Measurements from ENCODE around the gene EN2. TPM values are rescaled to one million over a fixed set of nuclear protein-coding genes. Genes with fewer than 3 reads are reported as not detected.

EN2 gene
- total and polyA plus RNA-seq, 2 experiments from 2014 or later = 0.24 TPM; not detected in 1

DNA sequence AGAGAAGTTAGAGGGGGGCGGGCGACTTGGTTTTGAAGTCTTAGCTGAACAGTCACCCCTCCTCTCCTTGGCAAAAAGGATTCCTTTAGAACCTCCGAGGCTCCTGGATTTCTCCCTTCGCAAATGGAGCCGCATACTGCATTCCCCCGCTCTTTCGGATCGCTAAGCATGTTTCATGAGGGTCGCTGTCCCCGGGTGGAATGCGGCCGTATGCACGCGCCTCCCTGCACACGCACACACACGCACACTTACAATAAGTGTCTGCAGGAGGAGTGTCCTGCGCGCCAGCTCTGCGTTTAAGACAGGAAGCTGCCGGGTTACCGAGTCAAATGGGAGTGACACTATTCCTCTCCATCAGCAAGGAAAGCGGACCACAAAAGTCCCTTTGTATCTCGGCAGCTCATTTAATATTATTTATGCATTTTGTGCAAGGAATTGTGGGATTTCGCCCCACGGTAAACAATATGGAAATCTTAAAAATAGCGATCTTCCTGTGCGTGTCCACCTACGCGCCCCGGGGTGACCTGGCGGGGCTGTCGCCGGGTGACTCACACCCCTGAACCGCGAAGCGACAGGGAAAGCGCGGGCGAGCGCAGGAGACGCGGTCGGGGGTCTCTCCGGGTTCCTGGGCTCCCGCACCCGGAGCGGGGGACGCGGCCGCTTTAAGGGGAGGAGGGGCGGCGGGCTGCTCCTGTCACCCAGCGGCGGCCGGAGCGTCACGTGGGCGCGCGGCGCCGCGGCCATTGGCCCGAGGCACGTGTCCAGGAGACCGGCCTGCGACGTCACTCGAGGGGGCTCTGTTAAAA is 988 bp upstream of the EN2 start:
- Histone ChIP-seq H4K20me1 (ENCODE audit: insufficient read depth, poor library complexity, severe bottlenecking) (no peaks in the 10 kb centered on the region), H3K4me3 (peak overlapping the region; percentile 75), H3K9me2 (replicated peaks; ENCODE audit: insufficient read depth) (no peaks in the 10 kb centered on the region), H3K9me3 (ENCODE audit: low read depth) (no peaks in the 10 kb centered on the region), H3K79me2 (no peaks in the 10 kb centered on the region), H3K27me3 (peaks cover 96% of the 10 kb centered on the region), H3K36me3 (replicated peaks; ENCODE audit: insufficient read depth, low read depth) (no peaks in the 10 kb centered on the region), H3K4me1 (ENCODE audit: insufficient read depth) (peaks cover 18% of the 10 kb centered on the region), H3K27ac (no peak overlapping the region), H2AFZ (peak overlapping the region; percentile 90), H3K4me2 (peak overlapping the region; percentile 97)
- peak; percentile 82 for DNase-seq (ENCODE audit: low spot score)
- WGBS (ENCODE audit: low lambda C conversion rate, missing lambda C conversion rate) = 2% methylated on average over 54 of the region's 69 CpGs
- TF ChIP-seq EZH2 (IDR thresholded peaks at IDR 0.05; ENCODE audit: borderline replicate concordance) = peak; percentile 97
- peak; percentile 95 for TF ChIP-seq EZH2phosphoT487 (IDR thresholded peaks at IDR 0.05; ENCODE audit: low read depth, severe bottlenecking, unreplicated experiment)
- TF ChIP-seq, protein P1, sequence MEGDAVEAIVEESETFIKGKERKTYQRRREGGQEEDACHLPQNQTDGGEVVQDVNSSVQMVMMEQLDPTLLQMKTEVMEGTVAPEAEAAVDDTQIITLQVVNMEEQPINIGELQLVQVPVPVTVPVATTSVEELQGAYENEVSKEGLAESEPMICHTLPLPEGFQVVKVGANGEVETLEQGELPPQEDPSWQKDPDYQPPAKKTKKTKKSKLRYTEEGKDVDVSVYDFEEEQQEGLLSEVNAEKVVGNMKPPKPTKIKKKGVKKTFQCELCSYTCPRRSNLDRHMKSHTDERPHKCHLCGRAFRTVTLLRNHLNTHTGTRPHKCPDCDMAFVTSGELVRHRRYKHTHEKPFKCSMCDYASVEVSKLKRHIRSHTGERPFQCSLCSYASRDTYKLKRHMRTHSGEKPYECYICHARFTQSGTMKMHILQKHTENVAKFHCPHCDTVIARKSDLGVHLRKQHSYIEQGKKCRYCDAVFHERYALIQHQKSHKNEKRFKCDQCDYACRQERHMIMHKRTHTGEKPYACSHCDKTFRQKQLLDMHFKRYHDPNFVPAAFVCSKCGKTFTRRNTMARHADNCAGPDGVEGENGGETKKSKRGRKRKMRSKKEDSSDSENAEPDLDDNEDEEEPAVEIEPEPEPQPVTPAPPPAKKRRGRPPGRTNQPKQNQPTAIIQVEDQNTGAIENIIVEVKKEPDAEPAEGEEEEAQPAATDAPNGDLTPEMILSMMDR (IDR thresholded peaks at IDR 0.05; ENCODE audit: poor library complexity) = no peak

DNA sequence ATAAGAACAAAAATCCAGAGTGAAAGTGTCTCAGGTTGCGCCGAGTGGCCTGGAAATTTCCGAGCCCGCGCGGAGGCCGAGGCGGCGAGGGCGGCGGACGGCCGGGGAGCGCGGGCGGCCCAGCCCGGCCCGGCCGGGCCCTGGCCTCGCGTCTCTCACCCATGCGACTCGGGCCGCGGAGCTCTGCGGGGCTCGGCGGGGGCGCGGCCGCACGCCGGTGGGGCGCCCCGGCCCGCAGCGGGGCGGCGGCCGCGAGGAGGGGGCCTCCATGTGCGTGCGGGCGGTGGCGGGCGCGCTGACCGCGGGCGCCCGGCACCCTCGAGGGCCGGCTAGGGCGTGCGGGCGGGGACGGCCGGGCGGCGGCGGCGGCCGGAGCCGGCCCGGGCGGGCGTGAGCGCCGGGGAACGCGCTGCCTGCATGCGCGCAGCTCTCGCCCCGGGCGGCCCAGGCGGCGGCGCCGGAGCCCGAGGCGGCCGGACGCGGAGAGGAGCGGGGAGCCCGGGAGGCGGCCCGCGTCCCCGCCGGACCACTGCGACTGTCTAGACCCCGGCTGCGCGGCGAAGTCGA is 302 bp upstream of the EN2 start:
- no peak for DNase-seq (ENCODE audit: low spot score)
- peak overlapping the region; percentile 97 for H3K4me2 ChIP-seq
- peaks cover 96% of the 10 kb centered on the region for H3K27me3 ChIP-seq
- TF ChIP-seq EZH2phosphoT487 (IDR thresholded peaks at IDR 0.05; ENCODE audit: low read depth, severe bottlenecking, unreplicated experiment) = no peak
- TF ChIP-seq, protein P1 (IDR thresholded peaks at IDR 0.05; ENCODE audit: poor library complexity) = no peak
- no peak for TF ChIP-seq EZH2 (IDR thresholded peaks at IDR 0.05; ENCODE audit: borderline replicate concordance)
- peak overlapping the region; percentile 90 for H2AFZ ChIP-seq
- H3K9me2 ChIP-seq (replicated peaks; ENCODE audit: insufficient read depth) = no peaks in the 10 kb centered on the region
- no peaks in the 10 kb centered on the region for H3K9me3 ChIP-seq (ENCODE audit: low read depth)
- H3K4me3 ChIP-seq = peak overlapping the region; percentile 75
- H4K20me1 ChIP-seq (ENCODE audit: insufficient read depth, poor library complexity, severe bottlenecking) = no peaks in the 10 kb centered on the region
- H3K4me1 ChIP-seq (ENCODE audit: insufficient read depth) = peaks cover 18% of the 10 kb centered on the region
- no peaks in the 10 kb centered on the region for H3K79me2 ChIP-seq
- no peak overlapping the region for H3K27ac ChIP-seq
- 4% methylated on average over 19 of the region's 98 CpGs for WGBS (ENCODE audit: low lambda C conversion rate, missing lambda C conversion rate)
- H3K36me3 ChIP-seq (replicated peaks; ENCODE audit: insufficient read depth, low read depth) = no peaks in the 10 kb centered on the region

DNA sequence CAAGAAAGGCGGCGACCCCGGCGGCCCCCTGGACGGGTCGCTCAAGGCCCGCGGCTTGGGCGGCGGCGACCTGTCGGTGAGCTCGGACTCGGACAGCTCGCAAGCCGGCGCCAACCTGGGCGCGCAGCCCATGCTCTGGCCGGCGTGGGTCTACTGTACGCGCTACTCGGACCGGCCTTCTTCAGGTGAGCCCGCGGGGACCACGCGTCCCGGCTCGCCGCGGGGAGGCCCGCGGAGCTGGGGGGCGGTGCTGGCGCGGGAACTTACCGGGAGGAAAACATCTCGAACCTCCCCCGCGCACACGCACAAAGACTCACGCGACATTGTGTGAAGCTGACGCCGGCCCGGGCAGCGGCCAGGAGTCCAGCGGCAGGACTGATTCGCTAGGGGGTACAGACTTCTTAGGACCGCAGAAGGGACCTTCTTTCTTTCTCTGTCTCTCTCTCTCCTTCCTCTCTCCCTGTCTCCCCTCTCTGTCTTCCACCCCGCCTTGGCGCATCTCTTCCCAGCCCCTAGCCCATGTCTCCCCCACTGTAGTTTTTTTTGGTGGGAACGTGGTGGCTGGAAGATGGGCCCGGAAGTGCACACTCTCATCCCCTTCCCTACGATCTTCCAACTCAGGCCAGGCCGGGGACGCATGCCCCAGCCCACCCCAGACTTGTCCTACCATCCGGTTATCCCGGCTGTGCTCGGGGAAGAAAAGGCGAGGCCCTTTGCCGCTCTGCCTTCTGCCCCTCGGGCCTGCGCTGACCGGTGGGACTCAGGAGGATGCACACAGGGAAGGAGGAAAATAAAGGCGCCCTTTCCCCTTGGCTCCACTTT is 1.2 kb downstream of the EN2 start:
- no peaks in the 10 kb centered on the region for H3K79me2 ChIP-seq
- H2AFZ ChIP-seq = peak overlapping the region; percentile 68
- H3K4me3 ChIP-seq = no peak overlapping the region
- no peaks in the 10 kb centered on the region for H4K20me1 ChIP-seq (ENCODE audit: insufficient read depth, poor library complexity, severe bottlenecking)
- H3K27ac ChIP-seq = no peak overlapping the region
- H3K36me3 ChIP-seq (replicated peaks; ENCODE audit: insufficient read depth, low read depth) = no peaks in the 10 kb centered on the region
- H3K4me1 ChIP-seq (ENCODE audit: insufficient read depth) = peaks cover 18% of the 10 kb centered on the region
- TF ChIP-seq, protein P1 (IDR thresholded peaks at IDR 0.05; ENCODE audit: poor library complexity) = no peak
- TF ChIP-seq EZH2 (IDR thresholded peaks at IDR 0.05; ENCODE audit: borderline replicate concordance) (no peak), EZH2phosphoT487 (IDR thresholded peaks at IDR 0.05; ENCODE audit: low read depth, severe bottlenecking, unreplicated experiment) (peak; percentile 83)
- peak overlapping the region; percentile 79 for H3K4me2 ChIP-seq
- WGBS (ENCODE audit: low lambda C conversion rate, missing lambda C conversion rate) = under 1% methylated on average over 59 of the region's 68 CpGs
- DNase-seq (ENCODE audit: low spot score) = no peak
- no peaks in the 10 kb centered on the region for H3K9me3 ChIP-seq (ENCODE audit: low read depth)
- no peaks in the 10 kb centered on the region for H3K9me2 ChIP-seq (replicated peaks; ENCODE audit: insufficient read depth)
- peaks cover 96% of the 10 kb centered on the region for H3K27me3 ChIP-seq

Measured in hepatocyte (in vitro differentiated cells).